GM12878 (cell line): ENCODE results near the gene LHX5. TPM values are rescaled to one million over a fixed set of nuclear protein-coding genes. Genes with fewer than 3 reads are reported as not detected.

Source experiments
- ATAC-seq: fragments of 200-7000 bp; cut with Tn5 transposase; 3 replicates; pipeline ENCODE4 v1.9.1; 2020; ENCODE audit warnings: mild to moderate bottlenecking, moderate library complexity
- BruUV-seq: library from RNA; stranded (reverse); fragments of 400-500 nt; replicated peaks from 2 replicates; lab custom pipeline; 2021; lab: Mats Ljungman, UMichigan
- CTCF ChIA-PET: fragments of 300-600 bp; sonication (Branson Sonifier 250); formaldehyde crosslinking; extraction: SDS; loops from one replicate; lab custom pipeline; 2021; ENCODE audit warnings: inconsistent platforms; lab: Yijun Ruan, JAX
- POLR2A ChIA-PET: fragments of 350-600 bp; formaldehyde crosslinking; extraction: SDS; loops from one replicate; lab custom pipeline; 2021; ENCODE audit warnings: inconsistent platforms; lab: Charles Lee
- RAD21 ChIA-PET: fragments of 300-600 bp; sonication (Branson Sonifier 250); formaldehyde crosslinking; loops from one replicate; lab custom pipeline; 2023; ENCODE audit warnings: antibody characterized with exemption; ENCODE audit not compliant: unreplicated experiment; lab: Charles Lee
- SMC1A ChIA-PET: fragments of 300-600 bp; sonication (Branson Sonifier 250); formaldehyde crosslinking; loops from one replicate; lab custom pipeline; 2023; ENCODE audit not compliant: unreplicated experiment, uncharacterized antibody; lab: Charles Lee
- DNase-seq: peaks from one replicate; pipeline ENCODE4 v3.0.0-alpha.2; 2011; ENCODE audit warnings: low read depth, low spot score
- FAIRE-seq: peaks from 3 replicates; lab custom pipeline; 2011; peaks lifted over from hg19 to GRCh38; lab: Jason Lieb, UNC
- H2AFZ ChIP-seq: 2 replicates; pipeline ENCODE4 v1.6.0; 2011; ENCODE audit warnings: low read depth, low read length, control low read depth; ENCODE audit not compliant: control insufficient read depth
- H3K27ac ChIP-seq: 2 replicates; pipeline ENCODE4 v1.5.1; 2011; ENCODE audit warnings: control low read depth; ENCODE audit not compliant: control insufficient read depth, insufficient read depth
- H3K27me3 ChIP-seq, 2 experiments: replicated peaks in 1 of 2; 2 replicates each; pipeline versions ENCODE4 v1.6.0 to v1.6.1; 2011; ENCODE audit warnings: low read length in 1 of 2; ENCODE audit not compliant: control insufficient read depth in 2 of 2, insufficient read depth in 2 of 2
- H3K36me3 ChIP-seq, 2 experiments: 2 replicates each; pipeline ENCODE4 v1.5.1; 2011; ENCODE audit warnings: low read length in 1 of 2; ENCODE audit not compliant: control insufficient read depth in 2 of 2, insufficient read depth in 2 of 2
- H3K4me1 ChIP-seq: 2 replicates; pipeline ENCODE4 v1.6.1; 2011; ENCODE audit warnings: mild to moderate bottlenecking, low read length, moderate library complexity, mixed read lengths; ENCODE audit not compliant: control insufficient read depth, insufficient read depth
- H3K4me2 ChIP-seq: 2 replicates; pipeline ENCODE4 v1.6.0; 2011; ENCODE audit warnings: control low read depth; ENCODE audit not compliant: control insufficient read depth, insufficient read depth
- H3K4me3 ChIP-seq: fragments of 200-600 bp; sonication (generic); 2 replicates; pipeline ENCODE4 v1.5.1; 2016
- H3K79me2 ChIP-seq: 2 replicates; pipeline ENCODE4 v1.6.0; 2011; ENCODE audit warnings: low read length; ENCODE audit not compliant: control insufficient read depth, insufficient read depth
- H3K9ac ChIP-seq: 2 replicates; pipeline ENCODE4 v1.8.0; 2011; ENCODE audit warnings: low read length, control low read depth, mixed read lengths; ENCODE audit not compliant: control insufficient read depth, insufficient read depth
- H3K9me3 ChIP-seq: replicated peaks from 3 replicates; pipeline ENCODE4 v1.5.1; 2011; ENCODE audit warnings: mild to moderate bottlenecking, low read length; ENCODE audit not compliant: control insufficient read depth, insufficient read depth
- H4K20me1 ChIP-seq: 2 replicates; pipeline ENCODE4 v1.6.0; 2011; ENCODE audit not compliant: control insufficient read depth, insufficient read depth
- KAT2A ChIP-seq: conservative IDR thresholded peaks from 2 replicates; pipeline ENCODE4 v1.6.1; 2011; ENCODE audit warnings: low read depth, low read length; ENCODE audit not compliant: control insufficient read depth
- NFYA ChIP-seq: IDR thresholded peaks from 2 replicates; pipeline ENCODE4 v1.6.1; 2011; ENCODE audit warnings: low read depth, mild to moderate bottlenecking, low read length, improper control_type of control experiment, borderline replicate concordance
- ZNF687 ChIP-seq: fragments of 450-650 bp; IDR thresholded peaks from 2 replicates; pipeline ENCODE4 v1.6.1; 2017; ENCODE audit warnings: mild to moderate bottlenecking, moderate library complexity
- WGBS: methylation state at CpG from one replicate; pipeline ENCODE4 v1.1.6; 2016; ENCODE audit warnings: low lambda C conversion rate; ENCODE audit not compliant: insufficient replicate concordance, insufficient coverage; ENCODE audit errors: missing lambda C conversion rate; 5-methylcytosine and 5-hydroxymethylcytosine counted together
- in situ Hi-C: fragments of 300-500 bp; cut with MboI; formaldehyde crosslinking; loops from 9 replicates; pipeline ENCODE4 v1.14.3; 2018; ENCODE audit warnings: mixed read lengths
- intact Hi-C: fragments of 100-400 bp; cut with micrococcal nuclease; formaldehyde crosslinking; loops from one replicate; pipeline ENCODE4 v1.14.2; 2022; ENCODE audit not compliant: unreplicated experiment
- polyA plus RNA-seq, 11 experiments: library from polyadenylated mRNA; depleted of rRNA in 4 of 11; unstranded in 6 of 11; stranded (reverse) in 5 of 11; fragments of >200 nt; fragmentation: Nextera tagmentation in 4 of 11; fragmentation: Illumina TruSeq in 1 of 11; extraction: Ambion mirVana in 4 of 11; extraction: Trizol in 1 of 11; gene quantifications; 1 replicate in 1 of 11; 2 replicates in 10 of 11; pipeline versions ENCODE4 v1.2.1 to v1.2.3, GENCODE V29; 2011 to 2016; ENCODE audit warnings: inconsistent platforms in 2 of 11, missing spikeins in 2 of 11, low read depth in 1 of 11
- total RNA-seq, 4 experiments: library from RNA; depleted of rRNA in 3 of 4; stranded (reverse); fragments of >200 nt in 3 of 4; fragmentation: Illumina TruSeq in 1 of 4; extraction: Trizol in 1 of 4; gene quantifications; 2 replicates each; pipeline versions ENCODE4 v1.2.1 to v1.2.3, GENCODE V29; 2013 to 2021

LHX5 gene
- total and polyA plus RNA-seq, 10 of the 15 experiments (the other 5 are each of a cell fraction or from before 2014, with no cell fraction given): 0.03 TPM; not detected in 9

GRCh38 chr12:113468365-113469223, 3.1 kb downstream of the LHX5 start:
- peaks cover 24 to 46% of the 10 kb centered on the region in 2 experiments for H3K27me3 ChIP-seq
- no peak overlapping the region for H3K4me2 ChIP-seq
- POLR2A ChIA-PET: no interaction called here
- SMC1A ChIA-PET: no interaction called here
- no peak for ATAC-seq
- no peaks in the 10 kb centered on the region for H3K4me1 ChIP-seq
- CTCF ChIA-PET: interaction anchor here (1.4 kb wide), 1 partner anchor 13 kb away, joined by 4 read pairs; no protein-coding TSS in a partner anchor
- H3K9me3 ChIP-seq: no peaks in the 10 kb centered on the region; the same call in 2 of the 3 replicates
- in situ Hi-C loops: no loop called here
- no peak overlapping the region for H3K4me3 ChIP-seq
- intact Hi-C loops: no loop called here
- TF ChIP-seq ZNF687 (no peak), NFYA (no peak), KAT2A (no peak)
- H3K36me3 ChIP-seq: no peaks in the 10 kb centered on the region
- H2AFZ ChIP-seq: no peak overlapping the region
- FAIRE-seq: no peak
- DNase-seq: no peak
- RAD21 ChIA-PET: no interaction called here
- H3K27ac ChIP-seq: no peak overlapping the region
- BruUV-seq: no TSS peak
- no peaks in the 10 kb centered on the region for H4K20me1 ChIP-seq
- H3K79me2 ChIP-seq: no peaks in the 10 kb centered on the region
- H3K9ac ChIP-seq: no peak overlapping the region
- 31% methylated on average over 35 of the region's 38 CpGs for WGBS
